C4-2B (cell line): ENCODE measurements around the gene BCL11B.

ENCODE experiments used
- ZFX ChIP-seq: fragments of 450-650 bp; IDR thresholded peaks from 2 replicates; pipeline ENCODE4 v1.6.1; 2017
- TF ChIP-seq, protein P1 (sequence below): fragments of 450-650 bp; conservative IDR thresholded peaks from 2 replicates; pipeline ENCODE4 v1.5.1; 2017; ENCODE audit warnings: mild to moderate bottlenecking

DNA sequence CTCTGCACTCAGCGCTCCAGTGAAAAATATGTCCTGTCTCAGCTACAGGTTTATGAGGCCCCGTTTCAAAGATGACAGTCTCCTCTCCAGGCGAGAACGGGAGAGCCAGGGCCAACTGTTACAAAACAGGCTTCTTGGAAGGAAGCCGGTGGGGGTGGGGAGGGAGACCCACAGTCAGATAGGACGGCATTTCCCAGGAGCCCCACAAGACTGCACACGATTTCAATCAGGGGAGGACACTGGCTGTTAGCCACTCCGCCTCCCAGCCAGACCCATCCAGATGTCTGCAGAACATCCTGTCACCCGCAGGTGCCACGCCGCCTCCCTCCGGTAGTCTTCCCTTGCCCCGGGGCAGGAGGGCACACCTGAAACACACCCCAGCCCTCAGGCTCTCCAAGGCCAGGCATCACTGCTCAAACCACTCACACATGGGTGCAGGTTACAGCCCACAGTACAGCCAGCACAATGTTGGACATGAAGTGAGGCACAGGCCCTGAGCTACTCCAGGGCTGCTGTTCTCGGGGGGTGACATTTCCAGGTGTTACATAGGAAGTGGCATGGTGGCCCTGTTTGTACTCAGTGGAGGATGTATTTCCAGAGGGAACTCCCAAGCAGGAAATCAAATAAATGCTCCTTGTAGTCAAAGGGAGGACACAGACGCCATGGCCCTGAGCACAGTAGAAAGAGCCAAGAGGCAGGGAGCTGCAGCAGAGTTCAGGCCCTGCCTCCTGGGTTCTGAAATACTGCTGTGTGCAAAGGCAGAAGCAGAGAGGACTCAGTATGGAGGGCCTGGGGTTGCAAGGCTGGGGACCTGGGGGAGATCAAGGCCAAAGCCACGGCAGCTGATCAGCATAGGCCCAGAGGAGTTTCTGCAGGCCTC lies 138.1 kb downstream of the BCL11B start:
- TF ChIP-seq, protein P1, sequence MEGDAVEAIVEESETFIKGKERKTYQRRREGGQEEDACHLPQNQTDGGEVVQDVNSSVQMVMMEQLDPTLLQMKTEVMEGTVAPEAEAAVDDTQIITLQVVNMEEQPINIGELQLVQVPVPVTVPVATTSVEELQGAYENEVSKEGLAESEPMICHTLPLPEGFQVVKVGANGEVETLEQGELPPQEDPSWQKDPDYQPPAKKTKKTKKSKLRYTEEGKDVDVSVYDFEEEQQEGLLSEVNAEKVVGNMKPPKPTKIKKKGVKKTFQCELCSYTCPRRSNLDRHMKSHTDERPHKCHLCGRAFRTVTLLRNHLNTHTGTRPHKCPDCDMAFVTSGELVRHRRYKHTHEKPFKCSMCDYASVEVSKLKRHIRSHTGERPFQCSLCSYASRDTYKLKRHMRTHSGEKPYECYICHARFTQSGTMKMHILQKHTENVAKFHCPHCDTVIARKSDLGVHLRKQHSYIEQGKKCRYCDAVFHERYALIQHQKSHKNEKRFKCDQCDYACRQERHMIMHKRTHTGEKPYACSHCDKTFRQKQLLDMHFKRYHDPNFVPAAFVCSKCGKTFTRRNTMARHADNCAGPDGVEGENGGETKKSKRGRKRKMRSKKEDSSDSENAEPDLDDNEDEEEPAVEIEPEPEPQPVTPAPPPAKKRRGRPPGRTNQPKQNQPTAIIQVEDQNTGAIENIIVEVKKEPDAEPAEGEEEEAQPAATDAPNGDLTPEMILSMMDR, result no peak
- no peak for TF ChIP-seq ZFX
